HG03280 (cell line): ENCODE measurements around the gene SELENOH.
A peak's percentile ranks its signal among the peaks of the same experiment; 100 is the strongest.

ENCODE experiments used
- ATAC-seq: cut with Tn5 transposase; IDR thresholded peaks from one replicate; pipeline ENCODE4 v1.9.1; 2021; ENCODE audit warnings: mild to moderate bottlenecking, moderate library complexity; ENCODE audit not compliant: unreplicated experiment

The SELENOH gene

DNA sequence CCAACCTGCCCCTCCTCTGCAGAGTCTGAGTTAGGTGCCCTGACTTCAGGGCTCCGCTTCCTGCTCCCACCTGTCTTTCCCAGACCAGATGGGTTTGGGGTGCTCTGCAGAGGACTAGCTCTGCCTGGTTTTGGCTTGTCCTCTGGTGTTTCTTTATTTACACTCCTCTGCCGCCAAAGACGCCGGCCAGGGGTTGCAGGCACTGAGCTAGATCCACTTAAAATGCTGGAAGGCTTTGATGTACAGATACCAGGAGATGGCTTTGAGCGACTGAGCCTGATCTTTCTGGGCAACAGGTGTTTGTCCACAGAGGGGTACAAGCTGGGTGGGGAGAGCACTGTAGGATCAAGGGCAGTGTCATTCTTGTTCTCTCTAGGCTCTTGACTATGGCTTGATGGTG lies 3.9 kb downstream of the SELENOH start:
- ATAC-seq, result no peak

GRCh38 chr11:57746920-57747319 lies 5.6 kb downstream of the SELENOH start:
- ATAC-seq, result no peak

- no peak for ATAC-seq
These were observed 9.9 kb downstream of the SELENOH start for GRCh38 chr11:57751176-57751575.

GRCh38 chr11:57751676-57752253 lies 10.5 kb downstream of the SELENOH start, which contains the start of gene BTBD18:
Gene BTBD18, minus strand, starts transcription at chr11:57751819. Its CDS starts 631 bp downstream, at chr11:57751188.
- no peak for ATAC-seq

GRCh38 chr11:57752954-57753353 lies 11.7 kb downstream of the SELENOH start:
- ATAC-seq, result no peak

- no peak for ATAC-seq
These were observed 16.9 kb downstream of the SELENOH start for GRCh38 chr11:57758174-57758573.

DNA sequence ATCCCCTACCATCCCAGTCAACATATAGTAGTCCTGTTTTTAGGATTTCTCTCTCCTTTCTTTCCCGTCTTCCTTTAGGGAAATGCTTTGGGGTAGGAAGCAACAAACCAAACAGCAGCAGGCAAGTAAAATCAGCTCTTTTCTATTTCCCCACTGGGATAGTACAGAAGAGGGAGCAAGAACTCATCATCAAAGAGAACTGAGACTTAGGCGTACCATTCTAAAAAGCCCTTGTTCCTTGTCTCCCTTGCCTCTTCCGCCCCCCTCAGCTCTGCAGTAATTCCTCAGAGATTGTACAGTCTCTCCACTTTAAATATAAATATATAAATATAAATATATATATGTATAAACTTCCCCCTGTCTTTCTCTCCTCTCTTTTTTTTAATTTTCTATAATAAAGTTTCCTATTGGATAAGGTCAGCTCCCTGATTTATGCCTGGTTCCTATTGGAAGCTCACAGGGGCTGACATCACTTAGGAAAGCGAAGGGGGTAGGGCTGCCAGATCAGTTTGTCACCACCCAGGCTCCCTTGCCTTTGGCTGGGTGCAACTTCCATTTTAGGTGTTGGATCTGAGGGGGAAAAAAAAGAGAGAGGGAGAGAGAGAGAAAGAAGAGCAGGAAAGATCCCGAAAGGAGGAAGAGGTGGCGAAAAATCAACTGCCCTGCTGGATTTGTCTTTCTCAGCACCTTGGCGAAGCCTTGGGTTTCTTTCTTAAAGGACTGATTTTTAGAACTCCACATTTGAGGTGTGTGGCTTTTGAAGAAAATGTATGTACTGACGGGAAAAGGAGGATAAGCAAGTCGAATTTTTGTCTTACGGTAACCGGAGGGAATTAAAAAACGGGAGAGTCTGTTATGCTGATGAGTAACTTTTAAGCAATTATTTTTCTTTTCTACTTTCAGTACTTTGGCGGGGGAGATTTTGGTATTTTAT lies 20.3 kb downstream of the SELENOH start, which contains the start of gene CTNND1:
Gene CTNND1 (plus strand): TSS at position 502 of the 934 bp plus-strand sequence. CDS start 29,677 bp downstream, outside the sequence.
- ATAC-seq, result peak; percentile 65

DNA sequence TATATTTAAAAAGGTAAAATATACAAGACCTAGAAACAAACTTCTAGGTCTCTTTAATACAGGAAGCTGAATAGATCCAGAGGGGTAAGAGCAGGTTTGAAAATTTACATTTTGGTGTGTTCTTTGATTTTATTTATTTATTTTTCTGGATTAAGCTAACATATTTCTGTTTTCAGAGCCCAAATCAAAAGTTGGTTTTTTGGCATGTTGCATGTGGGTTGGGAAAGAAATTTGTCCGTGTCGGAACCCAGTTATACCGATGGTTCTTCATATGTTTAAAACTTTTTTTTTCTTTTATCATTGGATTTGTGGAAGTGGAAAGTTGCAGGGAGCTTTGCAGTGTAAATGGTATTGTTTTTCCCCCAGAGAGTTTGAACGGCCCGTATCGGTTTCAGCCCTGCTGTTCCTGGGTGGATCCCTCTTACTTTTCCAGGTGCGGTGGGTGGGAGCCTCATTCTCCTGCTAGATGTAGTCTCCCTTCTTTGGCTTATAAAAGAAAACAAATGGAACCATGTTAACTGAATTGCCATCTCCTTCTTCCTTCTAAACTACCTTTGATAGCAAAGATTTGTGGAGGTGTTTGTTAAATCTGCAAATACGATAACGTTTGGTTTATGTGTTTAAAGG lies 21.1 kb downstream of the SELENOH start:
- ATAC-seq, result no peak

- no peak for ATAC-seq
These were observed 22.3 kb downstream of the SELENOH start for GRCh38 chr11:57763568-57763967.

- ATAC-seq, result no peak
These were observed 22.7 kb downstream of the SELENOH start for GRCh38 chr11:57764021-57764420.

GRCh38 chr11:57764566-57764965 lies 23.3 kb downstream of the SELENOH start:
- ATAC-seq, result no peak

GRCh38 chr11:57764972-57765371 lies 23.7 kb downstream of the SELENOH start:
- no peak for ATAC-seq

- ATAC-seq, result no peak
These were observed 29.5 kb downstream of the SELENOH start for GRCh38 chr11:57770793-57771192.

- no peak for ATAC-seq
These were observed 30.1 kb downstream of the SELENOH start for GRCh38 chr11:57771365-57771764.

DNA sequence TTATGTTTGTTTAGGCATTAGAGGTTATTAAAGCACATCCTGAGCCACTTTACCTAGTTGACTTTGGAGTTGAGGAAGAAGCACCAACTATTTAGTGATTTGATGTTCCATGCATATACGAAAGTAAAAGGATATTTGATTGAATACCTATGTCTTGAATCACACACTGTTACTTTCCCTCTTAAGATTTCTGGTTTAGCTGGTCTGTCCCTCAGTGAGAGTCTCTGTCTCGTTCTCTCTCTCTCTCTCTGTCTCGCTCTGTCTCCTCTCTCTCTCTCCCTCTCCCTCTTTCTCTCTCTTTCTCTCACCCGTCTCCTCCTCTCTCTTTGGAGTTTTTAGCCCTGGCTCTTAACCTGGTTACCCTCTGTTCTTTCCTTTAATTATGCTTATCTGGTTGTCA lies 31.3 kb downstream of the SELENOH start:
- no peak for ATAC-seq

- no peak for ATAC-seq
These were observed 31.8 kb downstream of the SELENOH start for GRCh38 chr11:57773026-57773598.

GRCh38 chr11:57775491-57775890 lies 34.2 kb downstream of the SELENOH start:
- ATAC-seq, result no peak

- no peak for ATAC-seq
These were observed 34.8 kb downstream of the SELENOH start for GRCh38 chr11:57776031-57776521.

GRCh38 chr11:57776577-57777210 lies 35.4 kb downstream of the SELENOH start:
- ATAC-seq, result no peak

DNA sequence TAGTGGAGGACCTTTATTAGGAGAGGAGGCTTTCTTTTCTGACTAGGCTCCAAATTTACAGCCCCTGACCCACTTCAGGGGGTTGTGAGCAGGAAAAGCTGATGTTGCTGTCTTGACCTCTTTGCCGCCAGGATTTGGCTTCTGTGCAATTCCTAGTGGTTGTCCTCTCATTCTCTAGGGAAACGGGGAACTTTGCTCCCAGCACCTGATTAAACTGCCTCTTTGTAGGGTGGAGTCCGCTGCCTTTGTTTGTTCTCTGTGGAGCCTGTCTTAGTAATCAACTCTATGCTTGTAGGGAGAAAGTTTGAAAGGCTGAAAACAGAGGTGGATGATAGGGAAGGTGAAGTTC lies 36.7 kb downstream of the SELENOH start:
- no peak for ATAC-seq
